ENCODE data around the gene CYTH1. TPM values are rescaled to one million over a fixed set of nuclear protein-coding genes. Genes with fewer than 3 reads are reported as not detected.
A peak's percentile ranks its signal among the peaks of the same experiment; 100 is the strongest.

CYTH1 gene
- total and polyA plus RNA-seq, 3 donors from 2014 or later = 40.8 to 47.9 (median 42.2) TPM

- 87 to 88% methylated on average over 22 to 28 of the region's 28 CpGs for WGBS, 2 donors
- no peaks in the 10 kb centered on the region for H3K27me3 ChIP-seq
- TF ChIP-seq POLR2A (IDR thresholded peaks at IDR 0.05) (no peak), CTCF (IDR thresholded peaks at IDR 0.05) (no peak)
- H3K36me3 ChIP-seq (ENCODE audit: low read depth, missing control alignments) = no peaks in the 10 kb centered on the region
- H3K27ac ChIP-seq = no peak overlapping the region
- H3K4me3 ChIP-seq = no peak overlapping the region
- no peaks in the 10 kb centered on the region for H3K4me1 ChIP-seq
- H3K9me3 ChIP-seq = no peaks in the 10 kb centered on the region
- DNase-seq = no peak
- intact Hi-C loops (cut with DNase I; ENCODE audit: low total_unique reads) = no loop called here
Observed at GRCh38 chr17:78797691-78798585, 15.9 kb upstream of the CYTH1 start.

- no peak for DNase-seq
- intact Hi-C loops (cut with DNase I; ENCODE audit: low total_unique reads) = no loop called here
- no peaks in the 10 kb centered on the region for H3K9me3 ChIP-seq
- H3K4me1 ChIP-seq = no peaks in the 10 kb centered on the region
- TF ChIP-seq POLR2A (IDR thresholded peaks at IDR 0.05) (no peak), CTCF (IDR thresholded peaks at IDR 0.05) (no peak)
- 93 to 94% methylated on average over 11 of the region's 11 CpGs for WGBS, 2 donors
- H3K36me3 ChIP-seq (ENCODE audit: low read depth, missing control alignments) = no peaks in the 10 kb centered on the region
- no peak overlapping the region for H3K4me3 ChIP-seq
- no peak overlapping the region for H3K27ac ChIP-seq
- H3K27me3 ChIP-seq = no peaks in the 10 kb centered on the region
Observed at GRCh38 chr17:78797213-78797612, 15.1 kb upstream of the CYTH1 start.

- Histone ChIP-seq H3K27me3 (no peaks in the 10 kb centered on the region), H3K4me3 (no peak overlapping the region), H3K36me3 (ENCODE audit: low read depth, missing control alignments) (no peaks in the 10 kb centered on the region), H3K4me1 (peaks cover 5% of the 10 kb centered on the region), H3K9me3 (no peaks in the 10 kb centered on the region), H3K27ac (peak overlapping the region in 1 of 2 donors; percentile 27)
- 85 to 92% methylated on average over 11 of the region's 11 CpGs for WGBS, 2 donors
- DNase-seq = no peak
- intact Hi-C loops (cut with DNase I; ENCODE audit: low total_unique reads) = no loop called here
- TF ChIP-seq POLR2A (IDR thresholded peaks at IDR 0.05) = no peak
Observed at GRCh38 chr17:78796517-78796900, 14.4 kb upstream of the CYTH1 start.

- Histone ChIP-seq H3K4me1 (peaks cover 10% of the 10 kb centered on the region), H3K4me3 (no peak overlapping the region), H3K27me3 (no peaks in the 10 kb centered on the region), H3K9me3 (no peaks in the 10 kb centered on the region), H3K27ac (peak overlapping the region in 1 of 2 donors; percentile 27), H3K36me3 (ENCODE audit: low read depth, missing control alignments) (no peaks in the 10 kb centered on the region)
- 67 to 76% methylated on average over 14 of the region's 14 CpGs for WGBS, 2 donors
- TF ChIP-seq POLR2A (IDR thresholded peaks at IDR 0.05) (no peak), CTCF (IDR thresholded peaks at IDR 0.05) (no peak)
- intact Hi-C loops (cut with DNase I; ENCODE audit: low total_unique reads) = no loop called here
- DNase-seq = no peak
Observed at GRCh38 chr17:78795861-78796516, 13.9 kb upstream of the CYTH1 start.

- Histone ChIP-seq H3K27me3 (no peaks in the 10 kb centered on the region), H3K27ac (no peak overlapping the region), H3K36me3 (ENCODE audit: low read depth, missing control alignments) (no peaks in the 10 kb centered on the region), H3K9me3 (no peaks in the 10 kb centered on the region), H3K4me3 (no peak overlapping the region), H3K4me1 (peaks cover 10% of the 10 kb centered on the region)
- 90 to 93% methylated on average over 20 to 22 of the region's 22 CpGs for WGBS, 2 donors
- DNase-seq = no peak
- intact Hi-C loops (cut with DNase I; ENCODE audit: low total_unique reads) = no loop called here
- TF ChIP-seq CTCF (IDR thresholded peaks at IDR 0.05) (no peak), POLR2A (IDR thresholded peaks at IDR 0.05) (no peak)
Observed at GRCh38 chr17:78794864-78795640, 13.0 kb upstream of the CYTH1 start.

Data from testis (tissue), 3 donors.